ENCODE data around the gene OR51B2.

The OR51B2 gene

DNA sequence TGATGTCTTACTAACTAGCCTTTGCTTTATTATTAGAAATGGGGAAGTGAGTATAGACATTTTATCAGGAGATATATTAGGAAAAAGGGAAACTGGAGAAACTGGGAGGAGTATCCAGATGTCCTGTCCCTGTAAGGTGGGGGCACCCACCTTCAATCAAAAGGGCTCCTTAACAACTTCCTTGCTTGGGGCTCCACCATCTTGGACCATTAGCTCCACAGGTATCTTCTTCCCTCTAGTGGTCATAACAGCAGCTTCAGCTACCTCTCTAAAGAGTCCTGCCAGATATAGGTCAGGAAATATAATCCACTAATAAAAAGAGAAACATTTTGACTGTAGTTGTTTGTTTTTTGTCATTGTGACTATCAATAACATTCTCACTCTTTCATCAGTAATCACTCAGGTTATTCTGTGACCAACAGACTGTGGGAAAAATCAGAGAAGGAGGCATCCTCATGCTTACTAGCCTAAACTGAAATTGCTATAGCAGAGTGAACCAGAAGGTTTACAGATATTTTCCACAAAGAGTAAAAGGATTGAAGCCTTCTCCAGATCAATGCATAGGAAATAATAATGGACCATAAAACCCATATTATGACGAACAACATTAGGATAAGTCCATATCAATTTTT lies 32.8 kb downstream of the OR51B2 start:
- TF ChIP-seq ZFX (IDR thresholded peaks at IDR 0.05) = no peak
- TF ChIP-seq, protein P1, sequence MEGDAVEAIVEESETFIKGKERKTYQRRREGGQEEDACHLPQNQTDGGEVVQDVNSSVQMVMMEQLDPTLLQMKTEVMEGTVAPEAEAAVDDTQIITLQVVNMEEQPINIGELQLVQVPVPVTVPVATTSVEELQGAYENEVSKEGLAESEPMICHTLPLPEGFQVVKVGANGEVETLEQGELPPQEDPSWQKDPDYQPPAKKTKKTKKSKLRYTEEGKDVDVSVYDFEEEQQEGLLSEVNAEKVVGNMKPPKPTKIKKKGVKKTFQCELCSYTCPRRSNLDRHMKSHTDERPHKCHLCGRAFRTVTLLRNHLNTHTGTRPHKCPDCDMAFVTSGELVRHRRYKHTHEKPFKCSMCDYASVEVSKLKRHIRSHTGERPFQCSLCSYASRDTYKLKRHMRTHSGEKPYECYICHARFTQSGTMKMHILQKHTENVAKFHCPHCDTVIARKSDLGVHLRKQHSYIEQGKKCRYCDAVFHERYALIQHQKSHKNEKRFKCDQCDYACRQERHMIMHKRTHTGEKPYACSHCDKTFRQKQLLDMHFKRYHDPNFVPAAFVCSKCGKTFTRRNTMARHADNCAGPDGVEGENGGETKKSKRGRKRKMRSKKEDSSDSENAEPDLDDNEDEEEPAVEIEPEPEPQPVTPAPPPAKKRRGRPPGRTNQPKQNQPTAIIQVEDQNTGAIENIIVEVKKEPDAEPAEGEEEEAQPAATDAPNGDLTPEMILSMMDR (conservative IDR thresholded peaks at IDR 0.05) = peak; percentile 78
- H3K27ac ChIP-seq = no peak overlapping the region

DNA sequence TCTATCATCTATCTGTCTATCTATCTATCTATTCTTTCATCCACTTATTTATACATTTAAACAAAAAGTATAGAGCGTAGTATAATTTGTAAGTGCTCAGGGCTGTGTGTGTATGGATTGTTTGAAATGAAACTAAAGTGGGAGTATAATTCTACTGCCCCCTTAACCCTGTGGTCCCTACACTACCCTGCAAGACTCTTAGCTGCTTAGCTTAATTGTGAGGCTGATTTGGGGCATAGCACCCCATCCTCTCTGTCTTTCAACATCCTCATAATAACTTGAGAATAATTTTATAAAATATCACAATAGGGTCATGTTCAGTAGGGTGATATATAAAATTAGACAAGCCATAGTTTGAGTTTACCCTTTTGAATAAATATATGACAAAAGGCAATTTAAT lies 34.0 kb downstream of the OR51B2 start:
- TF ChIP-seq ZFX (IDR thresholded peaks at IDR 0.05) = no peak
- TF ChIP-seq, protein P1 (conservative IDR thresholded peaks at IDR 0.05) = no peak
- no peak overlapping the region for H3K27ac ChIP-seq

DNA sequence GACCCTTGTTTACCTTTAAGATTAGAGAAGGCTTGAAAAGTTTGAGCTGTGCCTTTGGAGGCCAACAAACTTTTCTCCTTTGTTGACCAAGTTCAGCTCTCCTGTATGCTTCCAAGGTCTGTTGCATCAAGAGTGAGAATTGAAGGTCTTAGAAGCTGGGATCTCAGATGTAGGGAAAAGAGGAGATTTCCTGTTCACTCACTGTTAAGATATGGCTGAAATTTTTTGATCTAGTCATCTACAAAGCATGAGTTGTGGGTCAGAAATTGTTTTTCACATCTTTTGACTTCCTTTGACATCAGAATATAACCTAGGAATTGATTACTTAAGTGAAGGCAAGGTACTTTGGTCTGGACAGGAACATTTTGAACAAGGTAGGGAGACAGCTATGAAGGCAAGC lies 34.4 kb downstream of the OR51B2 start:
- no peak for TF ChIP-seq ZFX (IDR thresholded peaks at IDR 0.05)
- TF ChIP-seq, protein P1 (conservative IDR thresholded peaks at IDR 0.05) = no peak
- no peak overlapping the region for H3K27ac ChIP-seq

DNA sequence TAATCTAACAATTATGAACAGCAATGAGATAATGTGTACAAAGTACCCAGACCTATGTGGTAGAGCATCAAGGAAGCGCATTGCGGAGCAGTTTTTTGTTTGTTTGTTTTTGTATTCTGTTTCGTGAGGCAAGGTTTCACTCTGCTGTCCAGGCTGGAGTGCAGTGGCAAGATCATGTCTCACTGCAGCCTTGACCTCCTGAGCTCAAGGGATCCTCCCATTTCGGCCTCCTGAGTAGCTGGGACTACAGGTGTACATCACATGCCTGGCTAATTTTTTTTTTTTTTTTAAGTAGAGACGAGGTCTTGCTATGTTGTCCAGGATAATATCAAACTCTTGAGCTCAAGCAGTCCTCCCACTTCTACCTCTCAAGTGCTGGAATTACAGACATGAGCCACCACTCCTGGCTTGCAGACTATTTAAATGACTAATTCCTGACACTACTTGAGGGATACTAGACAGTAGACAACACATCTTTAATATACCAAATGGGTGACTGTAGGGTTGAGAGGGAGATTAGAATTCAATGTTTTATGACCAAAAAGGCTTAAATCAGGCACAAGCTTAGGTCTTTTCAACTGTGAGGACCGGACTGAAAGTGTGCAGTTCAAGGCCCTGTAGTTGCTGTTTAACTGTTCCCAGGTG lies 35.1 kb downstream of the OR51B2 start:
- TF ChIP-seq ZFX (IDR thresholded peaks at IDR 0.05) = no peak
- TF ChIP-seq, protein P1 (conservative IDR thresholded peaks at IDR 0.05) = no peak
- H3K27ac ChIP-seq = no peak overlapping the region

DNA sequence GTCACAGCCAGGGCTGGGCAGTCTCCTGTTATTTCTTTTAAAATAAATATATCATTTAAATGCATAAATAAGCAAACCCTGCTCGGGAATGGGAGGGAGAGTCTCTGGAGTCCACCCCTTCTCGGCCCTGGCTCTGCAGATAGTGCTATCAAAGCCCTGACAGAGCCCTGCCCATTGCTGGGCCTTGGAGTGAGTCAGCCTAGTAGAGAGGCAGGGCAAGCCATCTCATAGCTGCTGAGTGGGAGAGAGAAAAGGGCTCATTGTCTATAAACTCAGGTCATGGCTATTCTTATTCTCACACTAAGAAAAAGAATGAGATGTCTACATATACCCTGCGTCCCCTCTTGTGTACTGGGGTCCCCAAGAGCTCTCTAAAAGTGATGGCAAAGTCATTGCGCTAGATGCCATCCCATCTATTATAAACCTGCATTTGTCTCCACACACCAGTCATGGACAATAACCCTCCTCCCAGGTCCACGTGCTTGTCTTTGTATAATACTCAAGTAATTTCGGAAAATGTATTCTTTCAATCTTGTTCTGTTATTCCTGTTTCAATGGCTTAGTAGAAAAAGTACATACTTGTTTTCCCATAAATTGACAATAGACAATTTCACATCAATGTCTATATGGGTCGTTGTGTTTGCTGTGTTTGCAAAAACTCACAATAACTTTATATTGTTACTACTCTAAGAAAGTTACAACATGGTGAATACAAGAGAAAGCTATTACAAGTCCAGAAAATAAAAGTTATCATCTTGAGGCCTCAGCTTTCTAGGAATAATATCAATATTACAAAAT lies 35.8 kb downstream of the OR51B2 start:
- no peak for TF ChIP-seq ZFX (IDR thresholded peaks at IDR 0.05)
- TF ChIP-seq, protein P1 (conservative IDR thresholded peaks at IDR 0.05) = no peak
- H3K27ac ChIP-seq = no peak overlapping the region

DNA sequence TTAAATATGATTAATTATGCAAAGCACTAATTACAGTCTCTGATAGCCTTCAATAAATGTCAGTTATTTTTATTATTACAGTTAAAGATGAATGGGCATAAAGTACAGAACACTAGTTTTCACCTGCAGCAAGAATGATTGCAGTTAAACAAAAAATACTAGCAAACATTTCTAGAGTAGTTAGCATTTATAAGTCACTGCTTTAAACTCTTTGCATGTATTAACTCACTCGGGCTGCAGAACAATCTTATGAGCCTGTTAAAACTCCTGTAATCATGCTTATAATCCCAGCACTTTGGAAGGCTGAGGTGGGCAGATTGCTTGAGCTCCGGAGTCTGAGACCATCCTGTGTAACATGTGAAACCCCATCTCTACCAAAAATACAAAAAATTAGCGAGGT lies 37.2 kb downstream of the OR51B2 start:
- TF ChIP-seq ZFX (IDR thresholded peaks at IDR 0.05) = no peak
- TF ChIP-seq, protein P1 (conservative IDR thresholded peaks at IDR 0.05) = no peak
- H3K27ac ChIP-seq = no peak overlapping the region

DNA sequence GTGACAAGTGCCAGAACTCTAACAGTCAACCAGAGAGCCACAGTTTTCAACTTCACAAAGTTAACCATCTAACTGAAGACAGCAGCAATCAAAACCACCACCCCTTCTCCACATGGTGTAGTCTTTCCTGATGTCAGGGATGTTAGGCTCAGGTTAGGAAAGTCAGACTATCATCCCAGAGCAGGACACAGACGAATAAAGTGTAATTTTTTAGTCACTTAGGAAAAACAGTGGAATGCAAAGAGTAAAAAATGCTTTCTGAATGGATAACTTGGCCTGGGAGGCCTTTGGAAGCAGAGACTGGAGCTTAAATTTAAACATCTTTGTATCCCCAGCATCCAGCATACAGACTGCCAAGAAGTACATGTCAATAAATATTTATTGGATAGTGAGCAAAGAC lies 37.7 kb downstream of the OR51B2 start:
- TF ChIP-seq, protein P1 (conservative IDR thresholded peaks at IDR 0.05) = no peak
- TF ChIP-seq ZFX (IDR thresholded peaks at IDR 0.05) = no peak

More for the DNA sequence above, 37.7 kb downstream of the OR51B2 start:
- no peak overlapping the region for H3K27ac ChIP-seq

Data from C4-2B (cell line).